ENCODE data around the gene DSC1.

Gene DSC1

DNA sequence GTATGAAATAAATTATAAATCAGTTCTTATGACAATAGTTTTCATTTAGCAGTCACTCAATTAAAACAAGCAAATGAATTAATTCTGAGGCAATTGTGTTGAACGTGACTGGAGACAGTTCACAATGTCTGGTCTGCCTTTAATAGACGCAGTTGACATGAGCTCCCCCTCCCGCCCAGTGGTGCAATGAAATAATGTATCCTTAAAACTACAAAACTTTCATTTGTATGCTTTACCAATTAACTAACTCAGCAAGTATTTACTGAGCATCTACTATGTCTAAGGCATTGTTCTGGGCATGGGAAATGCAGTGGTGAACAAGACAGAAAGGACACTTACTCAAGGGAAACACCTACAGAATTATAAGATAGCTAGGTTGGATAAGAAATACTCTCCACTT lies 56.9 kb downstream of the DSC1 start:
- DNase-seq, result no peak
- Histone ChIP-seq H3K9me3 (ENCODE audit: severe bottlenecking) (no peaks in the 10 kb centered on the region), H3K36me3 (peaks cover 3% of the 10 kb centered on the region; the same call in 1 of the 2 replicates), H3K27me3 (ENCODE audit: insufficient read depth, low read depth, severe bottlenecking) (no peaks in the 10 kb centered on the region), H3K27ac (no peak overlapping the region), H3K4me3 (ENCODE audit: low read depth, low read length) (no peak overlapping the region)
- TF ChIP-seq, protein P1, sequence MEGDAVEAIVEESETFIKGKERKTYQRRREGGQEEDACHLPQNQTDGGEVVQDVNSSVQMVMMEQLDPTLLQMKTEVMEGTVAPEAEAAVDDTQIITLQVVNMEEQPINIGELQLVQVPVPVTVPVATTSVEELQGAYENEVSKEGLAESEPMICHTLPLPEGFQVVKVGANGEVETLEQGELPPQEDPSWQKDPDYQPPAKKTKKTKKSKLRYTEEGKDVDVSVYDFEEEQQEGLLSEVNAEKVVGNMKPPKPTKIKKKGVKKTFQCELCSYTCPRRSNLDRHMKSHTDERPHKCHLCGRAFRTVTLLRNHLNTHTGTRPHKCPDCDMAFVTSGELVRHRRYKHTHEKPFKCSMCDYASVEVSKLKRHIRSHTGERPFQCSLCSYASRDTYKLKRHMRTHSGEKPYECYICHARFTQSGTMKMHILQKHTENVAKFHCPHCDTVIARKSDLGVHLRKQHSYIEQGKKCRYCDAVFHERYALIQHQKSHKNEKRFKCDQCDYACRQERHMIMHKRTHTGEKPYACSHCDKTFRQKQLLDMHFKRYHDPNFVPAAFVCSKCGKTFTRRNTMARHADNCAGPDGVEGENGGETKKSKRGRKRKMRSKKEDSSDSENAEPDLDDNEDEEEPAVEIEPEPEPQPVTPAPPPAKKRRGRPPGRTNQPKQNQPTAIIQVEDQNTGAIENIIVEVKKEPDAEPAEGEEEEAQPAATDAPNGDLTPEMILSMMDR (IDR thresholded peaks at IDR 0.05; ENCODE audit: low read depth, low read length), result no peak

DNA sequence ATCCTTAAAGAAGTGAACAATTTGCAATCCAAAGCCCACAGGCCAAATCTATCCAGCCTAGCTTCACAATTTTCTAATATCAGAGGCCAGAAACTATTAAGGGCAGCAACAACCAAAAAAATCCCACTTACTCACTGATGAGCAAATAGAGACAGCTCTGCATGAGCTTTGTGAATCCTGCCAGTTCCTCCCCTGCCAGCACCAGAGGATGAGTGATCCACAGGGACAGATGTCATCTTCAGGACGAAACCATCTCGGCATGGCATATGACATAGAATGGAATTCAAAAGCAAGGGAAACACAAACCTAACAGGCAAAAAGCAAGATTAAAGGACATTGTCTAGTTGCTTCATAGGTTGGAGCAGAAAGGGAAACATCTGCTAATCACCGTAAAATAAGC lies 58.2 kb downstream of the DSC1 start:
- Histone ChIP-seq H3K27me3 (ENCODE audit: insufficient read depth, low read depth, severe bottlenecking) (no peaks in the 10 kb centered on the region), H3K9me3 (ENCODE audit: severe bottlenecking) (no peaks in the 10 kb centered on the region), H3K4me3 (ENCODE audit: low read depth, low read length) (no peak overlapping the region), H3K27ac (no peak overlapping the region), H3K36me3 (peaks cover 3% of the 10 kb centered on the region; the same call in 1 of the 2 replicates)
- no peak for DNase-seq
- TF ChIP-seq, protein P1 (IDR thresholded peaks at IDR 0.05; ENCODE audit: low read depth, low read length), result no peak

DNA sequence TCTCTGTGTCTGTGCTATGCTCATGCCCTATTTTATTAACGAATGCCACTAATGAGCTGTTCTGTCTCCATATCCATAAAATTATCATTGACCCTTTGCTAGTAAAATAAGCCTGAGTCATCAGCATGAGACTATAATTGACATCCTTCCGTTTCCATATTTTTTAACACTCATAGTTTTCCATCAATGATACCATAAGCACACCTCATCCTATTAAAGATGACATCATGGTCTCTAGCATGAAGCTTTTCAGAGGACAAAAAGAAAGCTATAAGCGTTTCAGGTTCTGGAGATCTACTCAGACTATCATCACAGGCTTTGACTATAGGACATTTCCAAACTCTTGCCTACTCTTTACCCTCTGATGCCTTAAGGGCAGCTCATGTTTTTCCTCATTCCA lies 59.2 kb downstream of the DSC1 start:
- no peaks in the 10 kb centered on the region for H3K27me3 ChIP-seq (ENCODE audit: insufficient read depth, low read depth, severe bottlenecking)
- TF ChIP-seq, protein P1 (IDR thresholded peaks at IDR 0.05; ENCODE audit: low read depth, low read length), result no peak
- no peak overlapping the region for H3K4me3 ChIP-seq (ENCODE audit: low read depth, low read length)
- no peak overlapping the region for H3K27ac ChIP-seq
- H3K9me3 ChIP-seq (ENCODE audit: severe bottlenecking), result no peaks in the 10 kb centered on the region
- peaks cover 3% of the 10 kb centered on the region; the same call in 1 of the 2 replicates for H3K36me3 ChIP-seq
- no peak for DNase-seq

DNA sequence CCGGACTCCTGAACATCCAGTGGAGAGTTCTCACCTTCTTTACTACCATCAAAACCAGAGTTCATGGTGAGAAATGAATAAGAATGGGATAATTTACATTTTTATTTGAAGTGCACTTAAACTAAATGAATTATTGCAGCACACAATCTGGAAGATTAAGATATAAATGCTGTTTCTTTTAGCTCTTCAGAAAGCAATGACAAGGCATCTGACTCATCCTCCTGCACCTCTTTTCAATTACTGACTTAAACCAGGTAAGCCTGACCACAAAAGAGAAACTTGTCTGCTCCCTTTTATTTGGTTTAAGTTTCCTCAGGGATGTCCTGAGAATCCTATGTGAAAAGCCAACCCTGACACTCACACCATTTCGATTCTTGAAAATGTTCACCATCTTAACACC lies 59.7 kb downstream of the DSC1 start:
- no peak overlapping the region for H3K27ac ChIP-seq
- TF ChIP-seq, protein P1 (IDR thresholded peaks at IDR 0.05; ENCODE audit: low read depth, low read length), result no peak
- no peaks in the 10 kb centered on the region for H3K27me3 ChIP-seq (ENCODE audit: insufficient read depth, low read depth, severe bottlenecking)
- DNase-seq, result no peak
- no peak overlapping the region for H3K4me3 ChIP-seq (ENCODE audit: low read depth, low read length)
- H3K36me3 ChIP-seq, result peaks cover 3% of the 10 kb centered on the region; the same call in 1 of the 2 replicates
- no peaks in the 10 kb centered on the region for H3K9me3 ChIP-seq (ENCODE audit: severe bottlenecking)

DNA sequence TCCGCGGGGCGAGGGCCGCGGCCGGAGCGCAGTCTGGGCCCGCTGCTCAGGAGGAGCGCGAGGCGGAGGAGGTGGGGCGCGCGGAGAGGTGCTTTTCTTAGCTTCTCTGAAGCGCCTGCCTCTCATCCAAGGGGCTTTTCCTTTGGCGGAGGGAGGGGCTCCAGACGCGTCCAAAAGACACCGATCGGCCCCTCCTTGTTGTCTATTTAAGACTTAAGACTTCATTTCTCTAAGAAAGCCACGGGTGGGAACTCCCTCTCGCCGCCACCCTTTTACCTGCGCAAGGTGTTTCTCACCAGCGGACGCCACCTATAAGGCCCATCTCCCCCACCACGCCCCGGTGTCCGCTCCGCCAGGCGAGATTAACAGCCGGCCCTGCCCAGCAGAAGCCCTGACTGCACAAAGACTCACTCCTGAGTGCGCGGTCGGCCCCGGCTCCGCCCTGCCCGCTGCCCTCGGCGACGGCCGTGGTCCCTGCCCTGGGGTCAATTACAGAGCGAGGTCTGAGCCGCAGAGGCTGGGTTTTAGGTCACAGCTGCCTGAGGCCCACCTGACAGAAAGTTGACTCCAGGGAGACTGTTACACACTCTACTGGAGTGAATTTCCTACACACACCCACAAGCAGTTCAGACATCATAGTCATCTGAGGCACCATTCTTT lies 60.5 kb downstream of the DSC1 start, which contains the start of gene DSC2:
TSS of gene DSC2 (minus strand) at position 397 of the 660 bp plus-strand sequence. CDS start 450 bp downstream, outside the sequence.
- Histone ChIP-seq H3K9me3 (ENCODE audit: severe bottlenecking) (no peaks in the 10 kb centered on the region), H3K4me3 (ENCODE audit: low read depth, low read length) (peak within 1 kb of the TSS; percentile 87), H3K36me3 (peaks cover 3% of the 10 kb centered on the region; the same call in 1 of the 2 replicates), H3K27ac (peak within 1 kb of the TSS; percentile 92), H3K27me3 (ENCODE audit: insufficient read depth, low read depth, severe bottlenecking) (no peaks in the 10 kb centered on the region)
- peak; percentile 79 for DNase-seq
- TF ChIP-seq, protein P1 (IDR thresholded peaks at IDR 0.05; ENCODE audit: low read depth, low read length), result no peak

Measured in WERI-Rb-1 (cell line).